CD4-positive, alpha-beta T cell (primary cell): Measurements from ENCODE around the gene MPHOSPH10. TPM values are rescaled to one million over a fixed set of nuclear protein-coding genes. Genes with fewer than 3 reads are reported as not detected.

Experiments
- ATAC-seq: fragments of 200-7000 bp; cut with Tn5 transposase; one replicate; pipeline ENCODE4 v1.10.0; 2022; ENCODE audit warnings: mild to moderate bottlenecking; ENCODE audit not compliant: poor library complexity
- CTCF ChIA-PET: fragments of 350-600 bp; sonication (Branson Sonifier 250); formaldehyde crosslinking; loops from one replicate; lab custom pipeline; 2021; ENCODE audit warnings: antibody characterized with exemption, inconsistent platforms; lab: Charles Lee
- POLR2A ChIA-PET: fragments of 350-600 bp; sonication (Branson Sonifier 250); formaldehyde crosslinking; loops from one replicate; lab custom pipeline; 2021; ENCODE audit warnings: antibody characterized with exemption, inconsistent platforms; lab: Charles Lee
- DNase-seq, 14 experiments: peaks; one replicate each; pipeline ENCODE4 v3.0.0-alpha.2; 2013 to 2020; ENCODE audit warnings: mixed read lengths in 2 of 14
- H3K27ac ChIP-seq, 2 donors: one replicate each; pipeline versions ENCODE4 v1.5.1 to v1.7.0; 2013; ENCODE audit warnings: low read length in 2 of 2, low read depth in 1 of 2, mild to moderate bottlenecking in 1 of 2
- H3K27me3 ChIP-seq, 2 experiments: 1 replicate in 1 of 2; 2 replicates in 1 of 2; pipeline versions ENCODE4 v1.6.1 to v1.7.0; 2013; ENCODE audit warnings: low read length in 2 of 2, control low read depth in 1 of 2, mild to moderate bottlenecking in 1 of 2, moderate library complexity in 1 of 2; ENCODE audit not compliant: insufficient read depth in 2 of 2, control insufficient read depth in 1 of 2
- H3K36me3 ChIP-seq: one replicate; pipeline ENCODE4 v1.6.1; 2013; ENCODE audit warnings: low read length, control low read depth; ENCODE audit not compliant: insufficient read depth
- H3K4me1 ChIP-seq: one replicate; pipeline ENCODE4 v1.6.1; 2013; ENCODE audit warnings: low read length, control low read depth; ENCODE audit not compliant: insufficient read depth
- H3K4me3 ChIP-seq: one replicate; pipeline ENCODE4 v1.5.1; 2013; ENCODE audit warnings: mild to moderate bottlenecking, low read length, moderate library complexity
- H3K9me3 ChIP-seq, 2 experiments: 1 replicate in 1 of 2; 2 replicates in 1 of 2; pipeline versions ENCODE4 v1.6.1 to v1.7.0; 2013; ENCODE audit warnings: low read length in 2 of 2, mild to moderate bottlenecking in 2 of 2, control low read depth in 1 of 2, moderate library complexity in 1 of 2; ENCODE audit not compliant: control insufficient read depth in 1 of 2, insufficient read depth in 1 of 2
- H3K27ac Mint-ChIP-seq: one replicate; pipeline ENCODE4 v1.8.0; 2020; ENCODE audit warnings: mixed read lengths
- H3K27me3 Mint-ChIP-seq: one replicate; pipeline ENCODE4 v1.8.0; 2021; ENCODE audit warnings: mixed read lengths
- H3K36me3 Mint-ChIP-seq: one replicate; pipeline ENCODE4 v1.8.0; 2021; ENCODE audit warnings: low read depth, mixed read lengths
- H3K4me1 Mint-ChIP-seq: one replicate; pipeline ENCODE4 v1.8.0; 2021; ENCODE audit warnings: low read depth, mixed read lengths
- H3K4me3 Mint-ChIP-seq: one replicate; pipeline ENCODE4 v1.8.0; 2020; ENCODE audit warnings: mild to moderate bottlenecking, mixed read lengths
- H3K9me3 Mint-ChIP-seq: one replicate; pipeline ENCODE4 v1.8.0; 2020; ENCODE audit warnings: mixed read lengths
- CTCF ChIP-seq: fragments of 200-600 bp; IDR thresholded peaks from one replicate; pipeline ENCODE4 v1.8.0; 2022; ENCODE audit warnings: antibody characterized with exemption, mild to moderate bottlenecking
- intact Hi-C, 2 experiments: fragments of 100-400 bp; cut with DNase I in 1 of 2; cut with micrococcal nuclease in 1 of 2; formaldehyde crosslinking; loops; one replicate each; pipeline versions ENCODE4 v1.15.1 to v1.9.0; 2023 to 2025; cut with DNase I, micrococcal nuclease
- total RNA-seq, 174 experiments: library from RNA in 2 of 174; stranded (reverse) in 2 of 174; gene quantifications; one replicate each; pipeline ENCODE4 v1.2.3 and lab custom pipeline; 2021 to 2026

Gene MPHOSPH10
- total RNA-seq, 2 experiments from 2014 or later = 36.7 to 38.2 TPM

- peaks cover 39% of the 10 kb centered on the region for H3K36me3 Mint-ChIP-seq
- no peaks in the 10 kb centered on the region for H3K9me3 Mint-ChIP-seq
- H3K4me1 ChIP-seq = no peaks in the 10 kb centered on the region
- no peaks in the 10 kb centered on the region for H3K27me3 ChIP-seq
- no peak overlapping the region for H3K4me3 Mint-ChIP-seq
- no peak overlapping the region for H3K27ac ChIP-seq
- ChIA-PET POLR2A (no interaction called here), CTCF (no interaction called here)
- DNase-seq (no peak), ATAC-seq (no peak)
- no peaks in the 10 kb centered on the region for H3K9me3 ChIP-seq
- intact Hi-C loops = no loop called here
- no peak overlapping the region for H3K27ac Mint-ChIP-seq
- H3K4me1 Mint-ChIP-seq = peaks cover 12% of the 10 kb centered on the region
- H3K27me3 Mint-ChIP-seq = no peaks in the 10 kb centered on the region
- no peak overlapping the region for H3K4me3 ChIP-seq
- H3K36me3 ChIP-seq = peaks cover 15% of the 10 kb centered on the region
- no peak for TF ChIP-seq CTCF
These were observed 7.8 kb upstream of the MPHOSPH10 start for GRCh38 chr2:71122387-71123298.

GRCh38 chr2:71125506-71126294 is 4.7 kb upstream of the MPHOSPH10 start:
- DNase-seq (no peak), ATAC-seq (no peak)
- no peak for TF ChIP-seq CTCF
- Mint-ChIP-seq H3K4me1 (peaks cover 36% of the 10 kb centered on the region), H3K27ac (no peak overlapping the region), H3K27me3 (no peaks in the 10 kb centered on the region), H3K4me3 (no peak overlapping the region), H3K36me3 (peaks cover 49% of the 10 kb centered on the region), H3K9me3 (no peaks in the 10 kb centered on the region)
- CTCF ChIA-PET = interaction anchor here (0.9 to 1.5 kb wide), 2 partner anchors 25 to 206 kb away, joined by 3 read pairs; partner anchors contain the start of gene ZNF638
- H3K9me3 ChIP-seq = no peaks in the 10 kb centered on the region
- H3K27me3 ChIP-seq = no peaks in the 10 kb centered on the region
- intact Hi-C loops = no loop called here
- H3K36me3 ChIP-seq = peaks cover 4% of the 10 kb centered on the region
- H3K4me3 ChIP-seq = no peak overlapping the region
- no peak overlapping the region for H3K27ac ChIP-seq
- H3K4me1 ChIP-seq = peaks cover 9% of the 10 kb centered on the region
- POLR2A ChIA-PET = interaction anchor here (1.8 kb wide), 1 partner anchor 58 kb away, joined by 10 read pairs; the partner anchor contains the start of gene NAGK

DNA sequence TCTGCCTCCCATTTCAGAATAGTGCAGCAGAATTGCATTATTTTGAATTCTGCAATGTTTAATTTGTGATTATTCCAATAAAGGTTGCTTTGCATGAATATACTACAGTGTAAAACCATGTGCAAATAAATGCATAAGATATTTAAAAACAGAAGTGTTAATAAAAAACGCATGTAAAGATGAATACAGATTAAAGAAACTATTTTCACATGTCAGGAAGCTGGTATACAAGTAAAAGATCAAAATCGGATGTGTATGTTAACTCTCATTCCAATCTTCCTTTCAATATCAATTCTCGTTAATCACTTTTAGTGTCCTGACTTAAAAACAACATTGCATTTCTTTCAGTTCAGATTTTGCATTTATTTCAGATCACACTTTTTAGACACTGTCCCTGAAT is 3.5 kb upstream of the MPHOSPH10 start:
- peaks cover 39% of the 10 kb centered on the region for H3K36me3 Mint-ChIP-seq
- intact Hi-C loops = no loop called here
- H3K4me3 Mint-ChIP-seq = no peak overlapping the region
- no peaks in the 10 kb centered on the region for H3K27me3 ChIP-seq
- no peaks in the 10 kb centered on the region for H3K9me3 ChIP-seq
- ATAC-seq (no peak), DNase-seq (no peak)
- no peak overlapping the region for H3K4me3 ChIP-seq
- peaks cover 4% of the 10 kb centered on the region for H3K36me3 ChIP-seq
- CTCF ChIA-PET = interaction anchor here (0.5 to 1.5 kb wide), 3 partner anchors 26 to 205 kb away, joined by 3 read pairs; partner anchors contain the start of gene ZNF638
- H3K27me3 Mint-ChIP-seq = no peaks in the 10 kb centered on the region
- H3K9me3 Mint-ChIP-seq = no peaks in the 10 kb centered on the region
- no peak overlapping the region for H3K27ac Mint-ChIP-seq
- H3K27ac ChIP-seq = no peak overlapping the region
- peaks cover 36% of the 10 kb centered on the region for H3K4me1 Mint-ChIP-seq
- H3K4me1 ChIP-seq = peaks cover 21% of the 10 kb centered on the region
- POLR2A ChIA-PET = interaction anchor here (1.8 kb wide), 1 partner anchor 59 kb away, joined by 10 read pairs; the partner anchor contains the start of gene NAGK
- TF ChIP-seq CTCF = no peak
